Inflammatory macrophage treated with lipopolysaccharide for 1 hour (primary cell): Measurements from ENCODE around the gene UBE2E2.

Experiments used
- DNase-seq, 2 donors: peaks; one replicate each; pipeline ENCODE4 v3.0.0-alpha.2; 2020 to 2022

UBE2E2 gene

GRCh38 chr3:23549148-23549910 lies 346.2 kb downstream of the UBE2E2 start:
- no peak for DNase-seq

GRCh38 chr3:23550402-23550801 lies 347.3 kb downstream of the UBE2E2 start:
- DNase-seq = no peak

- no peak for DNase-seq
These were observed 349.4 kb downstream of the UBE2E2 start for GRCh38 chr3:23552506-23552905.

- no peak for DNase-seq
These were observed 350.2 kb downstream of the UBE2E2 start for GRCh38 chr3:23553353-23553752.

- no peak for DNase-seq
These were observed 362.1 kb downstream of the UBE2E2 start for GRCh38 chr3:23565041-23565775.

- DNase-seq = no peak
These were observed 363.4 kb downstream of the UBE2E2 start for GRCh38 chr3:23566499-23566898.

- peak; percentile 56 to 88 for DNase-seq
These were observed 364.8 kb downstream of the UBE2E2 start for GRCh38 chr3:23567917-23568316.

- no peak for DNase-seq
These were observed 370.7 kb downstream of the UBE2E2 start for GRCh38 chr3:23573827-23574226.

- DNase-seq = no peak
These were observed 371.7 kb downstream of the UBE2E2 start for GRCh38 chr3:23574822-23575315.

GRCh38 chr3:23575697-23576096 lies 372.6 kb downstream of the UBE2E2 start:
- DNase-seq = no peak

GRCh38 chr3:23576379-23576959 lies 373.3 kb downstream of the UBE2E2 start:
- DNase-seq = no peak

GRCh38 chr3:23580096-23580713 lies 377.1 kb downstream of the UBE2E2 start:
- DNase-seq = no peak

GRCh38 chr3:23583980-23584740 lies 381.0 kb downstream of the UBE2E2 start:
- no peak for DNase-seq

- DNase-seq = peak; percentile 9 to 12
These were observed 384.4 kb downstream of the UBE2E2 start for GRCh38 chr3:23587513-23587912.

GRCh38 chr3:23588547-23588946 lies 385.4 kb downstream of the UBE2E2 start:
- no peak for DNase-seq

GRCh38 chr3:23589602-23590001 lies 386.5 kb downstream of the UBE2E2 start:
- no peak for DNase-seq

GRCh38 chr3:23590424-23591273 lies 387.5 kb downstream of the UBE2E2 start:
- no peak for DNase-seq

GRCh38 chr3:23591374-23591773 lies 388.2 kb downstream of the UBE2E2 start:
- DNase-seq = no peak

GRCh38 chr3:23592961-23593931 lies 390.1 kb downstream of the UBE2E2 start:
- no peak for DNase-seq

- no peak for DNase-seq
These were observed 390.9 kb downstream of the UBE2E2 start for GRCh38 chr3:23594066-23594465.
